CD4-positive, alpha-beta T cell treated with Interleukin-1 beta for 1 hour (primary cell): Measurements from ENCODE around the gene NRL.

Source experiments
- DNase-seq, 2 donors: peaks; one replicate each; pipeline ENCODE4 v3.0.0-alpha.2; 2020 to 2022

The NRL gene

GRCh38 chr14:24098927-24099813, 15.6 kb downstream of the NRL start:
- no peak for DNase-seq

- no peak for DNase-seq
Measured at GRCh38 chr14:24098229-24098926, 16.4 kb downstream of the NRL start.

GRCh38 chr14:24096545-24097181, 18.1 kb downstream of the NRL start:
- DNase-seq = no peak

- DNase-seq = peak; percentile 35 to 51
Measured at GRCh38 chr14:24095271-24096068, 19.3 kb downstream of the NRL start.

DNA sequence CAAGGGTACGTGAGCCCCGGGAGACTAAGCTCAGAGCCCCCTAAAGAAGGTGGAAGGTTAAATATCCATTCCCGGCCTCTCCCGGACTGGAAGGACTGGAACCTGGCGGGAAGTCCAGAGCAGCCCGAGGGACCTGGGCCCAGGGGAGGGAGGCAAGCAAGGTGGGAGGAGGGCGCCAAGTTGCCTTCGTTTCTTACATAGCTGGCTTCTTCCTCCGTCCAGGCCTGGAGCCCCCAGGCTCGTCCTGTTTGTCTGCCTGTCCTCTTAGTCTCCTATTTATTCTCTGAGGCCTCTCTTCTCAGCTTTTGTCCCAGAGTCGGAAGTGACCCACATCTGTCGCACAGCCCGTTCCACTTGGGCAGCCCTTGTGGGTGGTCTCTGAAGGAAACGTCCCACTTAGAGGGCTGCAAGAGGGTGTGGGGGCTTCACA, 19.9 kb downstream of the NRL start:
- no peak for DNase-seq

DNA sequence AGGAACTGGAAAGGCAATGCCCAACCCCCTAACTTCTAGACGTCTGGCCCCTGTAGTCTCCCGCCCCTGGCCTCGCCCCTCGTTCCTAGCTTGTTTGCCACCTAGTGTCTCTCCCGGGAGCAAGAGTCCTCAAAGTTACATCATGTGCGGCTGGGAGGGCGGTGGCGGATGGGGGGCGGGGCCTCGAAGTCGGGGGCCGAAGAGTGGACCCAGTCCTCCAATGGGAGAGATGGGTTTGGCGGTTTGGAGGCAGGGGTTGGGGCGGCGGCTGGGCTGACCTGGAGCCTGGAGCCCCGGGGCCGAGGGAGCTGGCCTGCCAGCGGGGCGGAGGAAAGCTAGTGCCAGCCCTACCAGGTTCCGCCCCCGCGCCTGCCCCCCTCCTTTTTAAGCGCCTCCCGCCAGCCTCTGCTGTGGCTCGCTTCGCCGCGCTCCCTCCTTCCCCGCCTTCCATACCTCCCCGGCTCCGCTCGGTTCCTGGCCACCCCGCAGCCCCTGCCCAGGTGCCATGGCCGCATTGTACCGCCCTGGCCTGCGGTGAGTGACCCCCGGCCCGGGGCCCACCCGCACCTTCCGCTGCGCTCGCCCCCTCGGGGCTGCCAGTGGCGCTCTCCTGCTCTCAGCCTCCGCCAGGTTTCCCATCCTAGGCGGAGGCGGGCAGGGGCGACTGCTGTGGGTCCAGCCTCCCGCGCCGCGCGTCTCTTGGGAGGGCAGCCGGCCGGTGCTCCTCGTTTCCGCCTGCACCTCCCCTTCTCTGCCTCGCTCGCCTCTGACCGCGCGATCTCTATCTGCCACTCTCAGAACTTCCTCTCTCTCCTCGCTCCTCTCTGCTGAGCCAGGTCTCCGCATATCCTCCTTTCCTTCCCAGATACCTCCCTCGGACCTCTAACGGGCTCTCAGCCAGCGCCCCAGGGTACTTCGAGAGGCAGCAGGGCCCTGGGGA, 20.6 kb downstream of the NRL start, which contains the start of gene PCK2:
Gene PCK2, plus strand, starts transcription at position 411 of the 940 bp plus-strand sequence. Its CDS starts 95 bp downstream, at position 506.
- peak; percentile 72 to 84 for DNase-seq

DNA sequence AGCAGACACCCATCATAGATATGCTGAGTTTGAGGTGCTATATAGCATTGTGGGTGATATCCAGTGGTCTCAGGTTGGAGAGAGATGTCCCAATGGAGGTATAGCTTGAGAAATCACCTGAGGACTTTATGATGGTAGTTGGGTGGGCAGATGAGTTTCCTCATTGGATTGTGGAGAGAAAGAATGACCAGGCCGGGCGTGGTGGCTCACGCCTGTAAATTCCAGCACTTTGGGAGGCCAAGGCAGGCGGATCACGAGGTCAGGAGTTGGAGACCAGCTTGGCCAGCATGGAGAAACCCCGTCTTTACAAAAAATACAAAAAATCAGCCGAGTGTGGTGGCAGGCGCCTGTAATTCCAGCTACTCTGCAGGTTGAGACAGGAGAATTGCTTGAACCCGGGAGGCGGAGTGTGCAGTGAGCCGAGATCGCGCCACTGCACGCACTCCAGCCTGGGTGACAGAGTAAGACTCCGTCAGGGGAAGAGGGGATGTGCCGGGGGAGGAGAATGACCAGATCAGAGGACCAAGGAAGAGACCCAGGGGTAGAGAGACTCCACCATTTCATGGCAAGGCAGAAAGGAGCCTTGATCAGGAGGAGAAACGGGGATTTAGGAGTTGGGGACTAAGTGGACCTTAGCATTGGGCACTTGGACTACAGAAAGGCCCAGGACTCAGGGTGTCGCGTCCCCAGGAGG, 21.4 kb downstream of the NRL start:
- DNase-seq = no peak

DNA sequence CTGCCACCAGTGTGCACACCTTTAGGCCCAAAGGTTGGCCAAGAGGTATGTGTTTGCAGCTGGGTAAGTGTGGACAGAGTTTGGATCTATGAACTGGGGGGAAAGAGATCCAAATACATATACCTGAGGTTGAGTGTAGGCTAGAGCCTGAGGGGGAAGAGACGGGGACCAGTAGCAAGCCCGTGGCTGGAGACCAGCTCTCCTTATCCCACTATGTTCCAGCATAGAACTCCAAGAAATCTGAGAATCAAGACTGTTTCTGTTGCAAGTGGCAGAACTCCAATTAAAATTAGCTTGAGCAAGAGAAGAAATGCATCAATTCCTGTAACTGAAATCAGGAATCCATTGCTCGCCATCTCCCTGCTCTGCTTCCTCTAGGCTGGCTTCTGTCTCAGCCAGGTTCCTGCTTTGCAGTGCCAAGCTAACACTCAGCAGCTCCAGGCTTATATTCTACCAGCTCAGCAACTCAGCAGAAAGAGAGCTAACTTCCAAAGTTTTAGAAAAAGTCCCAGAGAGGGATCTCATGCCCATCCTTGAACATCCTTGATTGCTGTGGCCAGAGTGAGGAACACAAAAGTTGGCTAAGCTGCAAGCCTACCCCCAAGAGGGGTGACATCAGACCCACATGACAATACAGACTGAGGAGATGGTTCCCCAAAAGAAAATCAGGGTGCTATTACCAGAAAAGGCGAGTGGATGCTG, 22.1 kb downstream of the NRL start:
- no peak for DNase-seq

DNA sequence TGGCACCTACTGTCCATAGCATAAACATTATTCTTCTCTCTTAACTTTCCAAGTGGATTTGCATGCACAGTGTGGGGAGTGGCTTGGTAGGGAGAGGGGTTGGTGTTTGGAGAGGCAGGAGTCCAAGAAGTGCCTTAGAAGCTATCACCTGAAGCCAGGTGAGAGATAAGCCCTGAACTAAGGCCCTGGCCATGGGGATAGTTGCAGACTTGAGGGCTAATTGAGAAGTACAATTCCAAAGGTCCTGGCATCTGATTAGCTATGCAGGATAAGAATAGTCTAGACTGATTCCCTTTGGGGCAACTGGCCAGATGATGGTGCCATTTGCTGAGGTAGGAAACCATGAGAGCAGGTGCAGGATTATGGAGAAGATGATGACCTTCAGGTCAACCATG, 22.6 kb downstream of the NRL start:
- no peak for DNase-seq

DNA sequence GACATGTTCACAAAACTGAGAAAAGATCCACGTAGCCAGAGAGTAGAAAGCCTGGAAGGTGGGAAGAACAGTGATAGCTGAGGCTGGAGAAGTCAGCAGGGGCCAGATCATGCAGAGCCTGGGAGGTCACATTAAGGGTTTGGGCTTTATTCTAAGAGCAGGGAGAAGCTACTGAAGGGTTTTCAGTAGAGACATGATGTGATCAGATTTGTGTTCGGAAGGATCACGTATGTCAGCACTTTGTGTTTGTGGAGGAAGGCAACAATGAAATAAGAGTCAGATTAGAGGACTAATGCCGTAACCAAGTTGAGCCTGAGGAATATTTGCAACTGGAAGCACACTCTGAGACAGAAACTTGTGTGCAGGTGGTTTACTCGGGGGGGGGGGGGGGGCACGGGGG, 24.9 kb downstream of the NRL start:
- no peak for DNase-seq

DNA sequence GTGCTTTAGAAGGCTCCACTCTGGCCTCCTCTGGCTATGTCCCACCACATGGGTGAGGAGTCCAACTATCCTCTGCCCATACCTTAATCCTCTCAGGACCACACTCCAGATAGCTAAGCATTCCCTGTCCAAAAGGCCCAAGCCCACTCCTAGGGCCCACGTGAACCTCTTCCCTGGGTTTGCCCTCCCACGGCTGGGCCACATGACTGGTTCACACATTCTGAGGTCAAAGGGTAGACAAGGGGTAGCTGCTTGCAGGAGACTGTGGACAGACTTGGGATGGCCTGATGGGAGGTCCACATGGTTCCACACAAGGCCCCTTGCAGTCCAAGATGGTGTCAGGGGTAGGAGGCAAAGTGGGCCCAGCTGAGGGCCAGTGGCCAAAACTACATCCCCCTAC, 26.7 kb downstream of the NRL start:
- DNase-seq = no peak

DNA sequence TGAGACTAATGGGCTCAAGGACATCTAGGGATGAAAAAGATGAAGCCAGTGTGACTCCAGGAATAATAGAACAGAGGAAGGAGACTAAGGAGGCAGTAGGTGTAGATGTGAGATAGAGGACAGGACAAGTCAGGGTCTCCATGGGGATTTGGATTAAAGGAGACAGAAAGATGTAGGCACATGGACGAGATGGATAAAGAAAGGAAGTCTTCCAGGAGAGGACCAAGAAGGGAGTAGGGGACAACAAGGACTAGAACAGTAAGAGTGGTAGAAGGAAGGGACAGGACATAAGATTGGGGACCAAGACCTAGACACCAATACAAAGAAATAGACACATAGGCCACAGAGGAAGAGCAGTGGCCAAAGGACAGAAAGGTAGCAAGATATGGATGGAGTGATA, 27.7 kb downstream of the NRL start:
- no peak for DNase-seq

GRCh38 chr14:24086193-24086955, 28.4 kb downstream of the NRL start:
- DNase-seq = no peak

DNA sequence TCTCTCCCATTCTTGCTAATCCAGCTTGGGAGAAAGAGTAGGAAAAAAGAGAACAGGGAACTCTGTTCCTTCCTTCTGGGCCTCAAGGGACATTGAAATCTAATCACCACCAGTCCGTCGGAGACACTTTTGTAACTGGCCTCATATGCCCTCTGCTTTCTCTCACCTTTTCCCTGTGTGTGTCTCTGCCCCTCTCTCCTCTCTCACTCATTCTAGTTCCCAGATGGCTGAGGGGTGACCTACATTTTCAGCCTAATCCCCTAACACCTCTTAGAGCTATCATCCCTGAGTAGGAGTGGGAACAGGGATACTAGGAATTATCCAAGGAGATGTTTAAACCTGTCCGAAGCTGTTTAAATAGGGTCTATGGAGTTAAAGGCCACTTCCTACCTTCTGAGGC, 29.5 kb downstream of the NRL start:
- no peak for DNase-seq

- no peak for DNase-seq
Measured at GRCh38 chr14:24084440-24084839, 30.3 kb downstream of the NRL start.

GRCh38 chr14:24083462-24083861, 31.3 kb downstream of the NRL start:
- DNase-seq = no peak

DNA sequence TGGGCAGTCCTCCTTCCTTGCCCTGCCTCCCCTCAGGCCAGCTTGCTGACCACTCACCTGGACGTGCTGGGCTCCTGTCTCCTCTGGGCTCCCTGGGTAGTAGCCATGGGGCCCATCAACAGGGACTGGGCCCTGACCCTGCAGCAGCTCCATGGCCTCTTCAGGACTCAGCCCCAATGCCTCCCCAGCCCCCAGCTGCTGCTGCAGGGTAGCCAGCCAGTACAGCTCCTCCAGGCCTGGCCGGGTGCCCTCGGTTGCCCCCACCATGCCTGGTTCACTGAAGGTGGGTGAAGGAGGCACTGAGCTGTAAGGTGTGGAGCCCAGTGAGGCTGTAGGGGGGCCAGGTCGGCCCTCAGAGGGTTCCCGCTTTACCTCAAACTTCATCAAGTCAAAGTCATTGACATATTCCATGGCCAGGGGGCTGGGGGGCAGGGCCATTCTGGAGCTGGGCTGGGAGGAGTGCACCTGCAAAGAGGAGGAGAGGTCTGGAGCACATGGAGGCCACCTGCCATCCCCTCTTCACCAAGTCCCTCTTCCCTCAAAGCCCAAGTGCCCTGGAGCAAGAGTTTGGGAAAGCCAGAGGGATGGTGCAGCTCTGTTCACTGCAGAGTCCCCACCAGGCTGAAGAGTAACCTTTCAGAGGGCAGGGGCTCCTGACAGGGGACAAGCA, 32.2 kb downstream of the NRL start:
- no peak for DNase-seq

DNA sequence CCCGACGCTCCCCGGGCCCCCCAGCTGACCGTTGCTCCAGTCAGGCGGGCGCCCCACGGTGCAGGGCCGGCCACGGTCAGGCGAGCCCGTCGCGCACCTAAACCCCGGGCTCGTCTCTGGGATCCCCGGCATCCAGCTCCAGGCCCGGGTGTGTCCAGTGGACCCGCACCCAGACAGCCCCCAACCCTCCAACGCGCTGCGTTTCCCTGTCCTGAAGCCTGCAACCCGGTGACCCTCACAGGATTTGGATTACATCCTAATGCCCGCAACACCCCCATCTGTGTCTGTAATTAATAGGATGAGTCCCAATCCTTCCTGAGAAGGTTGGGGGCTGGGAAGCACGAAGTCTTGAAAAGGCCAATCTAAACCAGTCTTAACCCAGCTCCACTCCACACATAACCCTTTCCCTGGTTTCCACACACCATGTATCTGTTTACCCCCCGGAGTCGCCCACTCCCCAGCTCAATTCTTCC, 33.0 kb downstream of the NRL start:
- no peak for DNase-seq
